Smooth muscle cell of the brain vasculature (primary cell): ENCODE results near the gene CIAO3.
A peak's percentile ranks its signal among the peaks of the same experiment; 100 is the strongest.

Experiments used
- DNase-seq: peaks from one replicate; pipeline ENCODE4 v3.0.0-alpha.2; 2012; ENCODE audit warnings: low read depth, low spot score

Gene CIAO3

DNA sequence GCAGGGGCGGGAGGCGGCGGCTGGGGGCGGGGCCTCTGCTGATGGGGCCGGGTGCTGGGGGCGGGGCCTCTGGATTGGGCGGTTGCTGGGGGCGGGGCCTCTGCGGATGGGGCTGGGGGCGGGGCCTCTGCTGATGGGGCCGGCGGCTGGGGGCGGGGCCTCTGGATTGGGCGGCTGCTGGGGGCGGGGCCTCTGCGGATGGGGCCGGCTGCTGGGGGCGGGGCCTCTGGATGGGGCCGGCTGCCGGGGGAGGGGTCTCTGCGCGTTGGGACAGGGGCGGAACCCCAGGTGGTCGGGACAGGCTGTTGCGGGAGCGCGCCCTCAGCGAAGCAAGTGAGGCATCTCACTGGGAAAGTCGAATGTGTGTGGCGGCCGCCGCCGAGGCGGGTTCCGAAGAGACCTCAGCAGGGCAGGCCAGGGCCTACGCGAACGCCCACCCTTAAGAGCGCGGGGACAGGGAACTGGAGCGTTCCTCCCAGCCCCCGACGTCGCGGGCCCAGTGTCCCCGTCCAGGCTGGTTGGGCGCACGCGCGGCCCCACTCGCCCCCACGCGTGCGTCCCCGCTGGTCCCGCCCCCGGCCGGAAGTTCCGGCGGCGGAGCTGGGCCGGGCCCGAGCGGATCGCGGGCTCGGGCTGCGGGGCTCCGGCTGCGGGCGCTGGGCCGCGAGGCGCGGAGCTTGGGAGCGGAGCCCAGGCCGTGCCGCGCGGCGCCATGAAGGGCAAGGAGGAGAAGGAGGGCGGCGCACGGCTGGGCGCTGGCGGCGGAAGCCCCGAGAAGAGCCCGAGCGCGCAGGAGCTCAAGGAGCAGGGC, 60.8 kb downstream of the CIAO3 start, which contains the start of gene STUB1:
Gene STUB1, plus strand, starts transcription at position 597 of the 811 bp plus-strand sequence. Its CDS starts 116 bp downstream, at position 713.
- DNase-seq: peak; percentile 56
